Gastrocnemius medialis (tissue), 4 donors: ENCODE measurements around the gene ABCD4. TPM values are rescaled to one million over a fixed set of nuclear protein-coding genes. Genes with fewer than 3 reads are reported as not detected.

Experiments
- ATAC-seq, 2 donors: fragments of 150-250 bp; one replicate each; pipeline ENCODE4 v1.9.1; 2016
- DNase-seq, 2 donors: peaks; one replicate each; pipeline ENCODE4 v3.0.0-alpha.2; 2019
- H3K27ac ChIP-seq, 4 donors: fragments of 200-600 bp; sonication (generic); 1 replicate in 1 of 4; 2 replicates in 3 of 4; pipeline ENCODE4 v1.5.1; 2016 to 2018; ENCODE audit warnings: mild to moderate bottlenecking in 2 of 4, moderate library complexity in 1 of 4
- H3K27me3 ChIP-seq, 3 donors: fragments of 200-600 bp; sonication (generic) in 2 of 3; 1 replicate in 1 of 3; 2 replicates in 2 of 3; pipeline versions ENCODE4 v1.5.1 to v1.6.0; 2016 to 2019; ENCODE audit warnings: mild to moderate bottlenecking in 1 of 3, moderate library complexity in 1 of 3
- H3K36me3 ChIP-seq, 2 donors: fragments of 200-600 bp; sonication (generic) in 1 of 2; one replicate each; pipeline ENCODE4 v1.5.1; 2017 to 2018
- H3K4me1 ChIP-seq, 2 donors: fragments of 200-600 bp; sonication (generic) in 1 of 2; one replicate each; pipeline ENCODE4 v1.5.1; 2016 to 2017; ENCODE audit warnings: mild to moderate bottlenecking in 2 of 2
- H3K4me3 ChIP-seq, 4 donors: fragments of 200-600 bp; sonication (generic) in 3 of 4; 1 replicate in 1 of 4; 2 replicates in 3 of 4; pipeline ENCODE4 v1.5.1; 2016 to 2019; ENCODE audit warnings: mild to moderate bottlenecking in 2 of 4
- H3K9me3 ChIP-seq, 3 donors: fragments of 200-600 bp; sonication (generic) in 2 of 3; 1 replicate in 1 of 3; 2 replicates in 2 of 3; pipeline ENCODE4 v1.5.1; 2016 to 2019
- POLR2A ChIP-seq, 2 donors: fragments of 450-650 bp; IDR thresholded peaks; one replicate each; pipeline ENCODE4 v1.6.1; 2017; ENCODE audit warnings: antibody characterized with exemption in 2 of 2, mild to moderate bottlenecking in 2 of 2, moderate library complexity in 2 of 2
- in situ Hi-C, 4 donors: fragments of 200-750 bp; cut with MboI; loops; one replicate each; pipeline versions ENCODE4 v1.15.0 to v1.8.0; 2017; ENCODE audit warnings: low sequenced_read_pairs in 4 of 4
- intact Hi-C: fragments of 100-400 bp; cut with DNase I; formaldehyde crosslinking; loops from one replicate; pipeline ENCODE4 v1.15.1; 2023; ENCODE audit warnings: low total_unique reads
- total RNA-seq, 4 donors: library from RNA; depleted of rRNA; stranded (reverse); fragments of >200 nt; gene quantifications; one replicate each; pipeline versions ENCODE4 v1.1.0 to v1.2.3, GENCODE V29; 2016
- TF ChIP-seq, protein P1 (sequence below), 5 experiments: fragments of 450-650 bp in 3 of 5; fragments of 200-600 bp in 2 of 5; sonication (generic) in 2 of 5; IDR thresholded peaks in 4 of 5; conservative IDR thresholded peaks in 1 of 5; 1 replicate in 4 of 5; 2 replicates in 1 of 5; pipeline ENCODE4 v1.5.1; 2016 to 2019; ENCODE audit warnings: antibody characterized with exemption in 5 of 5, mild to moderate bottlenecking in 3 of 5, moderate library complexity in 3 of 5

ABCD4 gene
- total RNA-seq, 4 donors from 2014 or later = 9.1 to 20.0 (median 11.5) TPM

DNA sequence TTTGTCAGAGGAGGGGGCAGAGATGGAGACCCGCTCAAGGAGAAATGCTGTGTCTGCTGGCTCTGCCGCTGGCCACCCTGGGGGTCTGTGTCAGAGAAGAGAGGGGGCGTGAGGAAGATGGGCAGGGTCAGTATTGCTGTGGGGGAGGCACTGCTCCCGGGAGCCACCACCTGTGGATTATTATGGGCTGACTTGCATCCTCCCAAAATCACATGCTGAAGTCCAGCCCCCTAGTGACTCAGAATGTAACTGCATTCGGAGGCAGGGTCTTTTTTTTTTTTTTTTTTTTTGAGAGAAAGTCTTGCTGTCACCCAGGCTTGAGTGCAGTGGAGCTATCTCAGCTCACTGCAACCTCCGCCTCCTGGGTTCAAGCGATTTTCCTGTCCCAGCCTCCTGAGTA lies 12.3 kb downstream of the ABCD4 start:
- Histone ChIP-seq H3K9me3 (no peaks in the 10 kb centered on the region), H3K4me1 (peaks cover 4 to 7% of the 10 kb centered on the region in 2 donors), H3K27ac (no peak overlapping the region), H3K36me3 (peaks cover 2 to 76% of the 10 kb centered on the region in 2 donors), H3K27me3 (no peaks in the 10 kb centered on the region), H3K4me3 (no peak overlapping the region)
- intact Hi-C loops (no loop called here), in situ Hi-C loops (no loop called here)
- TF ChIP-seq POLR2A (IDR thresholded peaks at IDR 0.05) = no peak
- TF ChIP-seq, protein P1, sequence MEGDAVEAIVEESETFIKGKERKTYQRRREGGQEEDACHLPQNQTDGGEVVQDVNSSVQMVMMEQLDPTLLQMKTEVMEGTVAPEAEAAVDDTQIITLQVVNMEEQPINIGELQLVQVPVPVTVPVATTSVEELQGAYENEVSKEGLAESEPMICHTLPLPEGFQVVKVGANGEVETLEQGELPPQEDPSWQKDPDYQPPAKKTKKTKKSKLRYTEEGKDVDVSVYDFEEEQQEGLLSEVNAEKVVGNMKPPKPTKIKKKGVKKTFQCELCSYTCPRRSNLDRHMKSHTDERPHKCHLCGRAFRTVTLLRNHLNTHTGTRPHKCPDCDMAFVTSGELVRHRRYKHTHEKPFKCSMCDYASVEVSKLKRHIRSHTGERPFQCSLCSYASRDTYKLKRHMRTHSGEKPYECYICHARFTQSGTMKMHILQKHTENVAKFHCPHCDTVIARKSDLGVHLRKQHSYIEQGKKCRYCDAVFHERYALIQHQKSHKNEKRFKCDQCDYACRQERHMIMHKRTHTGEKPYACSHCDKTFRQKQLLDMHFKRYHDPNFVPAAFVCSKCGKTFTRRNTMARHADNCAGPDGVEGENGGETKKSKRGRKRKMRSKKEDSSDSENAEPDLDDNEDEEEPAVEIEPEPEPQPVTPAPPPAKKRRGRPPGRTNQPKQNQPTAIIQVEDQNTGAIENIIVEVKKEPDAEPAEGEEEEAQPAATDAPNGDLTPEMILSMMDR (IDR thresholded peaks at IDR 0.05 in 4 of 5, conservative IDR thresholded peaks at IDR 0.05 in 1 of 5) = no peak
- ATAC-seq (no peak), DNase-seq (no peak)

DNA sequence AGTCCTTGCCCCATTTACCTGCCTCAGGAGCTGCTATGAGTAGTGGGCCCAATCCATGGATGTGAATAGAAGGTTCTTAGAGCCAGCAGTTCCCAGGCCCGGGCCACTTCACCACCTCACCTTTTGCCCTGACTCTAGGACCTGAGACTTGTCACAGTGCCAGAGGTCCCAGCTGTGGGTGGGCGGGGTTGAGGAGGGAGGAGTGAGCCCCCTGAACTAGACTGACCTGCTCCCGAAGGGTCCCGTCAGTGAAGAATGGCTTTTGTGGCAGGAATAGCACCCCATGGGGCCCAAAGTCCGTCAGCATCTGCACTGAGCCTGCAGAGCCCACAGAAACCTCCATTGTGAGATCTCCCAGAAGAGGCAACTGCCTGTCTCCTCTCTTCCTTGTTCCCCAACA lies 12.9 kb downstream of the ABCD4 start:
- TF ChIP-seq, protein P1 (IDR thresholded peaks at IDR 0.05 in 4 of 5, conservative IDR thresholded peaks at IDR 0.05 in 1 of 5) = no peak
- TF ChIP-seq POLR2A (IDR thresholded peaks at IDR 0.05) = no peak
- intact Hi-C loops (no loop called here), in situ Hi-C loops (no loop called here)
- ATAC-seq = no peak
- Histone ChIP-seq H3K36me3 (peaks cover 2 to 74% of the 10 kb centered on the region in 2 donors), H3K27ac (no peak overlapping the region), H3K4me3 (no peak overlapping the region), H3K9me3 (no peaks in the 10 kb centered on the region), H3K27me3 (no peaks in the 10 kb centered on the region), H3K4me1 (peaks cover 4 to 7% of the 10 kb centered on the region in 2 donors)
- DNase-seq = no peak

DNA sequence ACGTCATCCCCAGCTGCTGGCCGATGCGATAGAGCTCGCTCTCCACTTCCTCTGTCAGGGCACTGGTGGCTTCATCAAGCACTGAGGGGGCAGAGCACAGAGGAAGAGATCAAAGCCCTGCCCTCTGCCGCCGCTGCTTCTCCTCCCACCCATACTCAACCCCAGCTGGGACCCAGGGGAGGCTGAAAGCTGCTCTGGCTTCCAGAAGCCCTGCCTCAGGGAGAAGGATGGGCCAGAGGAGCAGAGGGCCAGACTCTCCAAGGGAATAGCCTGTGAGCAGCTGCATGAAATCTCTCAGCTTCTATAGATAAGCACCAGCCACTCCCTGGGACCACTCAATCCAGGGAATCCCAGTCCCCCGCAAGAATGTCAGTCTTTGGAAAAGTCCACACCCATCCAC lies 16.0 kb downstream of the ABCD4 start:
- in situ Hi-C loops = no loop called here
- ATAC-seq = no peak

DNA sequence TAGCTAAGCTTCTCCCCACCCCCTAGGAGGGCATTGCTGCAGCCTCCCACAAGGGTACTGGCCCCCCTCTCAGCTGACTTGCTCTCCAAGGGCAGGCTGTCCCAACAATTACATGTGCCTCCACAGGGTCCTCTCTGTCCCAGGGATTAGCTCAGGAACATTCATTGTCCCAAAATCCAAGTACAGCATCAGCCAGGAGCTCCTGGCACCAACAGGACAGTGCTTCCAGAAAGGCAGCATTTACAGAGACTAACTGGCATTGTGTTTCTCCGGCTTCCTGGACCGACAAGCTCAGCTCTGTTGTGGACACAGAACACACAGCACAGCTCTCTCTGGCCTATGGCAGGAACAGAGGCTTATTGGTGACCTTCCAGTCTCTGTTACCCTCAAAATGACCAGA lies 21.7 kb downstream of the ABCD4 start:
- H3K27me3 ChIP-seq = no peaks in the 10 kb centered on the region
- H3K4me1 ChIP-seq = no peaks in the 10 kb centered on the region
- intact Hi-C loops (no loop called here), in situ Hi-C loops (no loop called here)
- no peak overlapping the region for H3K27ac ChIP-seq
- no peaks in the 10 kb centered on the region for H3K9me3 ChIP-seq
- ATAC-seq = no peak
- peaks cover 0 to 38% of the 10 kb centered on the region in 2 donors for H3K36me3 ChIP-seq
- no peak for DNase-seq
- TF ChIP-seq, protein P1 (IDR thresholded peaks at IDR 0.05 in 4 of 5, conservative IDR thresholded peaks at IDR 0.05 in 1 of 5) = no peak
- no peak for TF ChIP-seq POLR2A (IDR thresholded peaks at IDR 0.05)
- no peak overlapping the region for H3K4me3 ChIP-seq

More for the DNA sequence above, 16.0 kb downstream of the ABCD4 start:
- Histone ChIP-seq H3K4me1 (peaks cover 0 to 3% of the 10 kb centered on the region in 2 donors), H3K4me3 (no peak overlapping the region), H3K36me3 (peaks cover 2 to 87% of the 10 kb centered on the region in 2 donors), H3K9me3 (no peaks in the 10 kb centered on the region), H3K27ac (no peak overlapping the region), H3K27me3 (no peaks in the 10 kb centered on the region)
- intact Hi-C loops = no loop called here
- no peak for DNase-seq
- no peak for TF ChIP-seq POLR2A (IDR thresholded peaks at IDR 0.05)
- TF ChIP-seq, protein P1 (IDR thresholded peaks at IDR 0.05 in 4 of 5, conservative IDR thresholded peaks at IDR 0.05 in 1 of 5) = no peak

DNA sequence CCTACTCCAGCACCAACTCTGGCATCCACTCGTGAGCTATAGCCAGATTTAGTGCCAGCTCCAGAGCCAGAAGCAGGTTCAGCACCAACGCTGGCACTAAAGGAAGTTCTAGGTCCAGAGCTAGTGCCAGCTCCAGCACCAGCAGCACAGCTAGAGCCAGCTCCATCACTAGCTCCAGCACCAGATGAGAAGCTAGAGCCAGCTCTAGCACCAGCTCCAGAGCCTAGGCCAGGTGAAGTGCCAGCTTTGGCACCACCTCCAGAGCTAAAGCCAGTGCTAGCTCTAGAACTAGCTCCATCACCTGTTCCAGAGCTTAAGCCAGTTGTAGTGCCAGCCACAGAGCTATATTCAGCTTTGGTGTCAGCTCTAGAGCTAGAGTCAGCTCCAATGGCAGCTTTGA lies 24.7 kb downstream of the ABCD4 start:
- intact Hi-C loops = no loop called here
- Histone ChIP-seq H3K36me3 (peaks cover 0 to 11% of the 10 kb centered on the region in 2 donors), H3K4me3 (no peak overlapping the region), H3K27ac (no peak overlapping the region), H3K4me1 (no peaks in the 10 kb centered on the region), H3K27me3 (no peaks in the 10 kb centered on the region), H3K9me3 (no peaks in the 10 kb centered on the region)
- DNase-seq = no peak
- no peak for ATAC-seq
- TF ChIP-seq, protein P1 (IDR thresholded peaks at IDR 0.05 in 4 of 5, conservative IDR thresholded peaks at IDR 0.05 in 1 of 5) = no peak
- no peak for TF ChIP-seq POLR2A (IDR thresholded peaks at IDR 0.05)
- in situ Hi-C loops = no loop called here
